ENCODE data around the gene PHLDB1.
"Not testable (repeated sequence)": the region's sequence is repeated elsewhere in the genome, so short reads cannot be mapped to it uniquely, and the experiment has no call there.

The PHLDB1 gene

GRCh38 chr11:118606157-118606843, 1.1 kb upstream of the PHLDB1 start:
- no peak for DNase-seq

- no peak for DNase-seq
Observed at GRCh38 chr11:118606844-118607228, 579 bp upstream of the PHLDB1 start.

- peak; percentile 78 for DNase-seq
Observed at GRCh38 chr11:118608360-118609227, 1.2 kb downstream of the PHLDB1 start.

GRCh38 chr11:118609380-118610224, 2.2 kb downstream of the PHLDB1 start:
- no peak for DNase-seq

GRCh38 chr11:118610225-118610772, 2.9 kb downstream of the PHLDB1 start:
- no peak for DNase-seq

- peak; percentile 32 for DNase-seq
Observed at GRCh38 chr11:118610773-118611432, 3.5 kb downstream of the PHLDB1 start.

- not testable (repeated sequence) for DNase-seq
Observed at GRCh38 chr11:118611433-118611795, 4.0 kb downstream of the PHLDB1 start.

GRCh38 chr11:118612378-118612777, 5.0 kb downstream of the PHLDB1 start:
- DNase-seq, result no peak

- DNase-seq, result no peak
Observed at GRCh38 chr11:118614511-118614910, 7.1 kb downstream of the PHLDB1 start.

GRCh38 chr11:118615282-118615975, 8.0 kb downstream of the PHLDB1 start:
- DNase-seq, result no peak

- DNase-seq, result no peak
Observed at GRCh38 chr11:118615976-118616371, 8.6 kb downstream of the PHLDB1 start.

- DNase-seq, result peak; percentile 55
Observed at GRCh38 chr11:118618115-118618990, 10.9 kb downstream of the PHLDB1 start.

- DNase-seq, result peak; percentile 44
Observed at GRCh38 chr11:118618991-118619375, 11.6 kb downstream of the PHLDB1 start.

GRCh38 chr11:118619444-118620197, 12.2 kb downstream of the PHLDB1 start:
- DNase-seq, result peak; percentile 92

- DNase-seq, result no peak
Observed at GRCh38 chr11:118620529-118621070, 13.2 kb downstream of the PHLDB1 start.

- DNase-seq, result peak; percentile 51
Observed at GRCh38 chr11:118621071-118621783, 13.8 kb downstream of the PHLDB1 start.

GRCh38 chr11:118621784-118622375, 14.5 kb downstream of the PHLDB1 start:
- DNase-seq, result no peak
